Hematopoietic multipotent progenitor cell treated with erythropoietin and hydrocortisone succinate and interleukin-3 and kit ligand, for 6 days (in vitro differentiated cells): ENCODE data around the gene LATS2.

Source experiments
- DNase-seq: peaks from one replicate; pipeline ENCODE4 v3.0.0-alpha.2; 2015

Gene LATS2

GRCh38 chr13:21046203-21046602, 15.2 kb downstream of the LATS2 start:
- no peak for DNase-seq

GRCh38 chr13:21045100-21045499, 16.3 kb downstream of the LATS2 start:
- peak; percentile 61 for DNase-seq

- no peak for DNase-seq
Observed at GRCh38 chr13:21043898-21044297, 17.5 kb downstream of the LATS2 start.

DNA sequence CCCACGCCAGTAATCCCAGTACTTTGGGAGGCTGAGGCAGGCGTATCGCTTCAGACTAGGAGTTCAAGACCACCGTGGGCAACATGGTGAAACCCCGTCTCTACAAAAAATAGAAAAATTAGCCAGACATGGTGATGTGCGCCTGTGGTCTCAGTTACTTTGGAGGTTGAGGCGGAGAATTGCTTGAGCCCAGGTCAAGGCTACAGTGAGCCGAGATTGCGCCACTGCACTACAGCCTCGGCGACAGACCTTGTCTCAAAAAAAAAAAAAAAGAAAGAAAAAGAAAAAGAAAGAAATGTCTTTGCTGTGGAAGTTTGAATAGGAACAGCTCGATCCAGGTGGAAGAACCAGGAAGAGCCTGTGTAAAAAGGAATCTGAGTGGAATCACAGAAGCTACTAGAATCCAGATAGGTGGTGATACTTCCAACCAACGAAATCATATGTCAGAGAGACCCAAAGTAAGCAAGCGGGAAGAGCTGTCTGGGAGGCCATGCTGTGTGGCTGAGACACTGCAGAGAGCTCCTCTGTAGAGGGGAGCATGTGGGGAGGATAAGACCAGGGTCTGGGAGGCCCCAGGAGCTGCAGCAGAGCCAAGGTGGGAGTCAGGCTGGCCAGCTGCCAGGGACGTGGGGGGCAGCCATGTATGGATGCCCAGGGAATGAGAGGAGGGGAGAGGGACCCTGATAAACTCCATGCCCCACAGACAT, 21.1 kb downstream of the LATS2 start:
- DNase-seq: no peak

DNA sequence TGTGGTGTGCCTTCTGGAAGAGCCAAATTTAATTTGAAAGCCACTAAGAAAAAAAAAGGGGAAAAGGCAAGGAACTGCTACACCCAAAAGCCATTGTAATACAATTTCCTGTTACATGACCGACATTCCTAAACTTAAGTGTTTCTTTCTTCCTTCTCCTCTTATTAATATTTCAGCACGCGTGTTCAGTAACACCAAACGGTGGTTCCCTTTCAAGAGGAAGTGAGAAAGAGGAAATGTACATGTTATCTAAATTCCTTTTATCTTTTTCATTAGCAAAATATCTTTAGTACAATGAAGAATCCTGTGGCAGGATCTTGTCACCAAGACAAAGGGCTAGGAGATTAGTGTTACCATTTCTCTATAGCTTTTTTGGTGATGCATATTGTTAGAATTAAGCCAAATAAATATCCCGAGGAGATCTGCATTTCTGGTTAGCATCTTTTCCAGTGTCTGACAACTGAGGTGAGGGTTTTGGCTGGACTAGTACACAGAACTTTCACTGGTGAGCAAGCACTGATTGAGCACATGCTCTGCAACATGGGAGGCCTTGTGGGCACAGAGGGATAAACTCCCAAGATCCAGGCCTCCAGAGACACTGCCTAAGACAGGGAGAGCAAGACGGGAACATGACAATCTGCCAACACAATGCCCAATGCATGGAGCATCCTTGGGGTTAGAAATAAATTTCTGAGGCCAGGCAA, 22.1 kb downstream of the LATS2 start:
- DNase-seq: peak; percentile 54

DNA sequence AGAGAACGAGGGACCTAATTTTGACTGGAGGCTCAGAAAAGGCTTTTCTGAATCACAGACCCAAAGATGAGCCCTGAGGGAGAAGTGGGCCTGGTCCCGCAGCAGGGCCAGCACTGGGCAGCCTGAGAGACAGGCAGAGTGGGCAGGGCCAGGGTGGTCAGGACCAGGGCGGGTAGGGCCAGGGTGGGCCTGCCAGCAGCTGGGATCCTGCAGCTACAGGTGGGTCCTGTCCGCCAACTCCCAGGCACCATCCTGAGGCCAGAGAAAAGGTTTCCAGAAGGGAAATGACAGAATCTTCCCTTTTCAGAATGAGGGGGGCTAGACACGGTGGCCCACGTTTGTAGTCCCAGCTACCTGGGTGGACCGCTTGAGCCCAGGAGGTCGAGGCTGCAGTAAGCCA, 23.7 kb downstream of the LATS2 start:
- no peak for DNase-seq

DNA sequence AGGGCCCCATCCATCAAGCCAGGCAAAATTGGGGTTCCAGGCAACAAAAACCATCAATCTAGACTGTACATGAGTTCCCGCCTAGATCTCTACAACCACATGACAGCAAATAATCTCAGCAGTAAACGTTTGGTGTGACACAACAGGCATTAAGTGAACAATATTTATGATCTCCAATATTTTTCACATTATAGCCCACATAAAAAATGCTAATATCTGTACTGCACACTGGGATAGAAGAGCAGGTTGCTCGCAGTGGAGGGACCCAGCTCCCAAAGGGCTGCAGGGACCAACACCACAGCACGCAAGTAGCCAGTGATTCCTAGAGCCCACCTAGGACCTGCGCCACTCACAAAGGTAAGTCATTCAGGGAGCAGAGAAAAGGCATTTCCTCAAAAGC, 25.9 kb downstream of the LATS2 start:
- no peak for DNase-seq

- peak; percentile 50 for DNase-seq
Observed at GRCh38 chr13:21034603-21035191, 26.7 kb downstream of the LATS2 start.

GRCh38 chr13:21033856-21034602, 27.4 kb downstream of the LATS2 start:
- no peak for DNase-seq

- no peak for DNase-seq
Observed at GRCh38 chr13:21033212-21033840, 28.1 kb downstream of the LATS2 start.

DNA sequence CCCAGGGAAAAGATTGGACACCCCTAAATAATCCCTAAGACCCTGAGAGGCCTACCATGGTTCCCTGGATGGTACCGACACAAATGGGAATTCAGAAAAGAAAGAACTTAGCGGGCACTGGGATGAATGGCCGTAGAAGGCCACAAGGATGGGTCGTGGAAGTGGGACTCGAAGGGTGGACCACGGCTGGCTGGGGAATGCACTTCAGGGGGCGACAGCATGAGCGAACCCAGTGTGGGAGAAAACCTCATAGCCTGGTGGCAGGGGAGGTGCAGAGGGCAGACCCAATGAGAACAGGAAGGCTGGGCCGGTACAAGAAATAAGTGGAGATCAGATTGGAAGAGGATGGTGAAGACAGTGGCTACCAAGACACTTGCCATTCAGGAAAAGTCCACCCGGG, 28.7 kb downstream of the LATS2 start:
- DNase-seq: no peak

- no peak for DNase-seq
Observed at GRCh38 chr13:21031594-21032275, 29.7 kb downstream of the LATS2 start.

DNA sequence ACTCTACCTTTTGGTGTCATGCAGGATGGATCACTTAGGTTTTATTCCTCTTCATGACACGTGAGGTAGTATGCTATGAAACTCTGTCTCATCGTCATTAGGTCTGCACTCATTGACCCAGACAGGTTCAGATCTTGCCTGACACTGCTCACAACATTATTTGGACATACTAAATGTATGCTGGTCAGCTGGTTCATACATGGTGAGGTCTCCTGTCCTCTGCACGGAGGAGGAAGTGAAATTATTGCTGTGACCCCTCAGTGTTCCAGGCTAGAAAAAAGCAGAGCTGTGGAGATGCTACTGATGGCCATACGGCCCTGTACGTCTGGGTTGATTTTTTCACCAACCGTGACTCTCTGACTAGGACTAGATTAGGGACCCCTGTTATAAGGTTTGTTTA, 35.8 kb downstream of the LATS2 start:
- no peak for DNase-seq

DNA sequence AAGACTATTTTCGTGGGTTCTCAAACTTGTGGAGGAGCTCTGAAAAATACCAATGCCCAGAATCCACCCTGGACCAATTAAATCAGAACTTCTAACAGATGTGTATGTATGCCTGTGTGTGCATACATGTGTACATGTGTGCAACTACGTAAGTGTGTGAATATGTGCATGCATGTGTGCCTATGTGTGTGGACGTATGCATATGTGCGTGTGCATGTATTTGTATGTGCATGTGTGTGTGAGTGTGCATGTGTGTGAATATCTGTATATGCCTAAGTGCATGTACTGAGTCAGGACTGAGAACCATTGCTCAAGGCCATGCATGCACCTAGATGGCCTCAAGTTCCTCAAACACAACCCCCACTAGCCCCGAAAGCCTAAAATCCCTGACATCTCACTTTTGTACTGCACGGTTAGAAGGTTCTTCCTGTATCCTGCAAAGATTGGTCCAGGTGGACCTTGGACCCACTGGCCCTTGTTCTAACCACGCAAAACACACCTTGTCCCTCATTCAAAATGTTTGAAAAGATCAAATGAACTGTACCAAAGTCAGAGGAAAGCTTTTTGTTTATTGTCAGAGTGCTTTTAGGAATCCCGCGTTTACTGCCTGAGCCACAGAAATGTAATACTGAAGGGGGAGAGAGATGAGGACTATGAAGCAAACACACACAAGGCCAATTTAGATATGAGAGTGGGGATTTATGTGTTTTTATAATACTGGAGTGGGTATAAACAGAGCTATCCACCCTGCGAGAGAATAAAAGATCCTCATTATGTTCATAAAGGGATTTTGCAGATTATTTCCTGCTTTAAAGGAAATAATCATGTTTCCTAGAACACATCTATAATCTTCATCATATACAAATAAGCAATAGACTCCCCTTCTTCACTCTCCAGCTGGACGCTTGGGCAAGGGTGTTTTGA, 39.1 kb downstream of the LATS2 start:
- no peak for DNase-seq

GRCh38 chr13:21020581-21020980, 40.8 kb downstream of the LATS2 start:
- DNase-seq: no peak

- no peak for DNase-seq
Observed at GRCh38 chr13:21020176-21020575, 41.2 kb downstream of the LATS2 start.

GRCh38 chr13:21018220-21018619, 43.2 kb downstream of the LATS2 start:
- DNase-seq: no peak

DNA sequence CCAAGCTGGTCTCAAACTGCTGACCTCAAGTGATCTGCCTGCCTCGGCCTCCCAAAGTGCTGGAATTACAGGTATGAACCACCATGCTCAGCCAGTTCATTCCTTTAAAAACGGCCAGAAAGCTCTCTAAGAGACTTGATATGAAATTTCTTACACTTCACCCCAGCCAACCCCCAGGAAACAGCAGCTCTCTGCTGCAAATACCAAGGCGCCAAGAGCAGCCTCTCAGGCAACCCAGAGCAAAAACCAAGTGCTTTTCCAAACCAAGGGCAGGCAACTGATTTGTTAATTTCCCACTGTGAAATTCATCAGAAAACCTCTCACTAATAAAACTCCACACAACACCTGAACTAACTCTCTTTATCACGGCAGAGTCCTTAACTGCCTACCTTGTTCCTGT, 44.9 kb downstream of the LATS2 start:
- no peak for DNase-seq

DNA sequence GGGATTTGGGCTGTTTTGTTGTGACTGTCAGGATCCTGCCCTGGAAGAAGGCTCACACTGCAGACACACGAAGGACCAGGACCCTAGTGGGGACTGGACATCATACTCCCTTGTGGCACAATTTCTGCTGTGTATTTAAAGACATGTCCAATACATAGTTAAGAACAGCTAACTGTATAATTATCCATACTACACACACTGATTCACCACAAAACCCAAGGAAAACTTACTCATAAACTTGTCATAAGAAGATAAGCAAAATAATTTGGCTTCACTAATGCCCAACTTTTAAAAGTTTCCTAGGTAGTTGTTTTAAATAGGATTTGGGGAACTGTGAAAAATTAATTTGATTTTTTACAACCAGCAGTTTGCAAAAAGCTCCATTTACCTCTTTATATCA, 46.1 kb downstream of the LATS2 start:
- no peak for DNase-seq

DNA sequence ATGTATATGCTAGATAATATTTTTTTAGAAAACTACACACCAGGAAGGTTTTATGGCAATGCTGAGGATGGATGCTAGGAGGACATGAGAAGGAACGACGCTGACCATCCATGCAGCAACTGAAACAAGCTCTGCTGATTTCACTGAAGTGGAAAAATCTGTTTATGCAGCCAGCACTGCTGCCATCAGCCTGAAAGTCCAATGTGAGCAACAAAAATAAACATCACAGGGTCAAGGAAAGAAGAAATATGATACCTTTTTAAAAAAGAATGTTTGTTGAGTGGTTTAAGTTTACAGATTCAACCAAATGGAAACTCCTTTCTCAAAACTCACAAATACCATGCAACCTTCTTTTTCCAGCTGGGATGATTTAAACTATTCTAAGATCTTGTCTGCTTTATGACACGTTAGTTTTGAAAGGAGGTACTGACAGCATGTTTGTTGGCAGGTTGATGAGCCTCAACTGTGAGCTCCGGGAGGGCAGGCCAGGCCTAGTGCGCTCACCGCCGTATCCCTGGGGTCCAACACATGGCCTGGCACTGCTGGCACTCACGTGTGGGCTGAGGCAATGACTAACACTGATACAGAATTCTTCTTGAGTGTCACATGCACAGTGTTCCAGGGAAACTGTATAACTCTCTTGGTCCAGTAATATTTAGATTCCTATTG, 46.8 kb downstream of the LATS2 start:
- DNase-seq: no peak

DNA sequence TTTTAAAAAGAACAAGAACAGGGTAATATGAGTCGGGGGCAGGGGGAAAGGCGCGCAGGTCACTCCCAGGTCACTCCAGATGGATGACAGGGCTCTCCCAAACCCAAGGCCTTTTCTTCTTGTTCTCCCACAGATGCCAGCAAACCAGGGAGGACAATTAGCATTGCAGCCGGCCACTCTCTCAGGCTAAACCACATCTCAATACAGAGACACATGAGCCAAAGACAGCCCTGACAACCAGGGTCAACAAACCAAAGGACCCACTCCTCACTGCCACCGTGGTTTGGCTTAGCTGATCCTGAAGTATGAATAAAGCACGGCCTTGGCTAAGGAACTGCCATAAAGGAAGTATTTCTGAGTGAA, 47.3 kb downstream of the LATS2 start:
- DNase-seq: no peak
